ENCODE measurements around the gene DUSP6. TPM values are rescaled to one million over a fixed set of nuclear protein-coding genes. Genes with fewer than 3 reads are reported as not detected.

The DUSP6 gene
- total RNA-seq, 2 experiments from 2014 or later: 170 to 171 TPM

DNA sequence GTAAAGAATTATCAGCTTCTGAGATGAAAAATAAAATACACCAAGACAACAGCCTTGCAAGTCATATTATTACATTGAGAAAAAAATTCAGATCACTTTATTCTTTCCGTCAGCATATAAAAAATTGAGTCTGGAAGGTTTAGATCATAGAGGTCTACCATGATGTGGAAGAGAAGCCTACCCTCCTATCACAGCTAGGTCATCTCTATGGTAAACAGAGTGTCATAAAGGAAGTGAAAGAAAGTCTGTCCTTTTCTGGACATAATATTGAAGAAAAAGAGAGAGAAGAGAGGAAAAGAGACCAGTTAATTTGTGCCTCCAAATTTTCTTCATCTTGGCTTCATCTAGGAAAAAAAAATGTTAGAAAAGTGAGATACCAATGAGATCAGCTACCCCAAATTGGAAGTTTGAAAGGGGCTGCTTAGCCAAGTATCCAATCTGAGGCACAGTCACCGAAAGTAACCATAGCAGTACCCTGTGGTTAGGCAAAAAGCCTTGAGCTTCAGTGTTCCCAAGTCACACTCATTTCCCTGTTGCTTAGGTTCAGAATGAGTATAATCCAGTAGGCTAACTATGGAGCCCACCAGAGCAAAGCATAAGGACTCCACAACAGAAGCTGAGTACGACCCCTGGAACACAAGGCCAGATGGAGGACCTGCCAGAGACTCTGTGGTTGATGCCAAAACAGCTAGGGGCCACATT, 38.1 kb downstream of the DUSP6 start:
- ChIA-PET POLR2A (interaction anchor here (1.7 kb wide), 1 partner anchor 70 kb away, joined by 6 read pairs; no protein-coding TSS in a partner anchor), CTCF (interaction anchor here (1.2 kb wide), 1 partner anchor 296 kb away, joined by 4 read pairs; no protein-coding TSS in a partner anchor)
- no peak for DNase-seq
- H3K27ac Mint-ChIP-seq: no peak overlapping the region
- H3K36me3 Mint-ChIP-seq (ENCODE audit: low read depth): peaks cover 1% of the 10 kb centered on the region
- no peaks in the 10 kb centered on the region for H3K27me3 Mint-ChIP-seq
- H3K4me1 Mint-ChIP-seq: peaks cover 22% of the 10 kb centered on the region
- no peaks in the 10 kb centered on the region for H3K9me3 Mint-ChIP-seq
- H3K4me3 Mint-ChIP-seq: no peak overlapping the region

DNA sequence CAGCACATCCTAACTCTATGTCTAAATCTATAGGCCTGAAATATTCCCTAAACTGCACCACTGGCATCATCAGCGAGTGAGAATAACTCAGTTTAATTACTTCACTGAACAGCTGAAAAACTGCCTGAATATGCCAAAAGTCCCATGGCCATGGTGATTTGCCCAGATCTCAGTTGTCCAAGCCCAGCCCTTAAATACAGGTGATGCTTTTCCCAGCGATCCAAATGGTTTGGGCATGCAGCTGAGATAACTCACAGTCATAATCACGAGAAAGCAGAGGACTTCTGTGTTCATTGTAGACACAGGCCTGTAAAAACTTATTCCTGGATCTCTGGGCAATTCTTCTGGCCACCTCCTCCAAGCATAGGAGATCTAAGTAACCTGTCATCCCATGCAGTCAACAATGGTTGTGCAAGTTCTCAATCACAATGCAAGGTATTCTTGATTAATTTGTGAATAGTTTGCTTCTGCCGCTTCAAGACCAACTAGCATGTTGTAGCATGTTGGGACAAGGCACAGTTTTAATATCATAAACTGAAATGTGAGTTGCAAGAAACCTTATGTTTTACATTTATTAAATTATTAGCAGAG, 40.5 kb downstream of the DUSP6 start:
- peaks cover 45% of the 10 kb centered on the region for H3K4me1 Mint-ChIP-seq

GRCh38 chr12:89309815-89310214, 42.5 kb downstream of the DUSP6 start:
- peaks cover 11% of the 10 kb centered on the region for H3K36me3 Mint-ChIP-seq (ENCODE audit: low read depth)
- CTCF ChIA-PET: no interaction called here
- no peak for DNase-seq
- H3K27ac Mint-ChIP-seq: no peak overlapping the region
- no peaks in the 10 kb centered on the region for H3K27me3 Mint-ChIP-seq
- H3K4me3 Mint-ChIP-seq: no peak overlapping the region
- H3K4me1 Mint-ChIP-seq: peaks cover 43% of the 10 kb centered on the region
- POLR2A ChIA-PET: no interaction called here
- no peaks in the 10 kb centered on the region for H3K9me3 Mint-ChIP-seq

More for the DNA sequence above, 40.5 kb downstream of the DUSP6 start:
- no peak for DNase-seq
- ChIA-PET CTCF (no interaction called here), POLR2A (no interaction called here)
- peaks cover 11% of the 10 kb centered on the region for H3K36me3 Mint-ChIP-seq (ENCODE audit: low read depth)
- no peak overlapping the region for H3K27ac Mint-ChIP-seq
- H3K4me3 Mint-ChIP-seq: no peak overlapping the region
- H3K9me3 Mint-ChIP-seq: no peaks in the 10 kb centered on the region
- H3K27me3 Mint-ChIP-seq: no peaks in the 10 kb centered on the region

GRCh38 chr12:89309440-89309802, 42.9 kb downstream of the DUSP6 start:
- POLR2A ChIA-PET: no interaction called here
- no peaks in the 10 kb centered on the region for H3K9me3 Mint-ChIP-seq
- no peaks in the 10 kb centered on the region for H3K27me3 Mint-ChIP-seq
- CTCF ChIA-PET: no interaction called here
- H3K4me1 Mint-ChIP-seq: peaks cover 43% of the 10 kb centered on the region
- no peak overlapping the region for H3K4me3 Mint-ChIP-seq
- peaks cover 11% of the 10 kb centered on the region for H3K36me3 Mint-ChIP-seq (ENCODE audit: low read depth)
- no peak overlapping the region for H3K27ac Mint-ChIP-seq
- no peak for DNase-seq

DNA sequence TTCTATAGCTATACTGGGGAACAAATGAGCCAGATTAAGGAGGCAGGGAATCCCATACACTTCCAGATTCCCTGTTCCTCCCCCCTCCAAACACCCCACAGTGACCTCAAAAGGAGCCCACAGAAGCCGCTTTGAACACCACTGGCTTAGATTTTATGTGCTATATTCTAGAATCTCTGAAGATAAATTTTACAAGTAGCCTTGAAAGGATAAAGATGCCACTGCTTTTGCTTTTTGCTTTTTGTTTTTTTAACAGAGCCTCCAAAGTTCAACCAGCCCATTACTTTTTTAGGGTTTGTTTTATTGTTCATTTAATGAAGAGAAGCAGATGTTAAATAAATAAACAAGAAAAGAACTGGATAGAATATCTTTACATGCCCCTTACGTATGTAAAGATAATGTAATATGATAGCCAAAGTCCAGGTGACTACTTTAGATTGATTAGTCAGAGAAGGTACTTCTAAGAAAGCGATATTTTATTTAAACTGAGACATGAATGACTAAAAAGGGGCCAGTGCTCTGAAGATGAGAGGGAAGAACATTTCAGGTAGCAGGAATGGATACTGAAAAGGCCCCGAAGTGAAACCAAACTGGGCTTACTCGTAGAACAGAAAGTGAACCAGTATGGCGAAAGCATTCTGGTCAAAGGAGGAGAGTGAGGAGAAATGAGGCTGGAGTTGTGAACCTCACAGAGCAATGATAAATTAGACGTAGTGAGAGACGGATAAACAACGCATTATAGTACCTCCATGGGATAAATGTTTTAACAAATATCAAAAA, 44.6 kb downstream of the DUSP6 start:
- peaks cover 34% of the 10 kb centered on the region for H3K4me1 Mint-ChIP-seq
- POLR2A ChIA-PET: no interaction called here
- H3K27me3 Mint-ChIP-seq: no peaks in the 10 kb centered on the region
- H3K4me3 Mint-ChIP-seq: peak overlapping the region; percentile 25
- DNase-seq: no peak
- H3K36me3 Mint-ChIP-seq (ENCODE audit: low read depth): peaks cover 11% of the 10 kb centered on the region
- H3K27ac Mint-ChIP-seq: peak overlapping the region; percentile 48
- no peaks in the 10 kb centered on the region for H3K9me3 Mint-ChIP-seq
- CTCF ChIA-PET: interaction anchor here (1.2 to 1.4 kb wide), 2 partner anchors 23 to 150 kb away, joined by 3 to 4 read pairs; no protein-coding TSS in a partner anchor

DNA sequence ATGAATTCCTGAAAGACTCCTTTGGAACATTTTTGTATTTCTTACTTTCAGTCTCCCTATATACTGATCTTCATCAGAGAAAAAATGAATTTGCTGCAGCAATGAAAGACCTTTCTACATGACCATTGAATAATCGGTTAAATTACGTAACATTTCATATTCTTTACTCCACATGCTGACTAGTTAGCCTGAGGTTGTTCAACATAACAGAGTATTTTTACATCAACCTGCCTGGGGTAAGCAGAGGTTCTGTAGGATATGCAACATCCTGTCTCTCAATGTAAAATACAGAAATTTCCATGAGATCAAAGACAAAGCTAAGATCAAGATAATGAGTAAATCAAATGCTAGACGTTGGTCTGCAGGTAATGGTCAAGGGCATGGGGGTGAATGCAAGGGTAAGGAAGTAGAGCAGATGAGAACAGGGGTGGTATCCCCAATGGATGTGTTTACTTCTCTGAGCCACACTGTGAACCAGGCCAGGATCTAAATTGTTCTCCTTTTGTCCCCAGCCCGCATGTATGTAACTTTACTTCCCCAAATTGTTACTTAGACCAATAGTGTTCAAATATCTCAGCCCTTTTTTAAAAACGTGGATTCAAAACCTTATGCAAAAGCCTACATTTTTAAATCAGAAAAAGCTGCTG, 45.4 kb downstream of the DUSP6 start:
- no peak for DNase-seq
- Mint-ChIP-seq H3K36me3 (ENCODE audit: low read depth) (peaks cover 11% of the 10 kb centered on the region), H3K9me3 (no peaks in the 10 kb centered on the region), H3K27ac (no peak overlapping the region), H3K4me1 (peaks cover 34% of the 10 kb centered on the region), H3K4me3 (no peak overlapping the region), H3K27me3 (no peaks in the 10 kb centered on the region)
- ChIA-PET POLR2A (interaction anchor here (1.7 kb wide), 1 partner anchor 39 kb away, joined by 4 read pairs; no protein-coding TSS in a partner anchor), CTCF (interaction anchor here (1.2 to 1.4 kb wide), 2 partner anchors 23 to 150 kb away, joined by 3 to 4 read pairs; no protein-coding TSS in a partner anchor)

GRCh38 chr12:89305373-89305772, 46.9 kb downstream of the DUSP6 start:
- CTCF ChIA-PET: no interaction called here
- POLR2A ChIA-PET: interaction anchor here (1.7 kb wide), 1 partner anchor 40 kb away, joined by 4 read pairs; no protein-coding TSS in a partner anchor
- no peaks in the 10 kb centered on the region for H3K9me3 Mint-ChIP-seq
- DNase-seq: no peak
- H3K4me1 Mint-ChIP-seq: peaks cover 34% of the 10 kb centered on the region
- H3K4me3 Mint-ChIP-seq: no peak overlapping the region
- H3K27ac Mint-ChIP-seq: no peak overlapping the region
- H3K27me3 Mint-ChIP-seq: no peaks in the 10 kb centered on the region
- H3K36me3 Mint-ChIP-seq (ENCODE audit: low read depth): peaks cover 11% of the 10 kb centered on the region

GRCh38 chr12:89299931-89300330, 52.4 kb downstream of the DUSP6 start:
- CTCF ChIA-PET: no interaction called here
- POLR2A ChIA-PET: no interaction called here
- H3K4me1 Mint-ChIP-seq: peaks cover 2% of the 10 kb centered on the region

GRCh38 chr12:89299417-89299816, 52.9 kb downstream of the DUSP6 start:
- H3K27me3 Mint-ChIP-seq: peaks cover 5% of the 10 kb centered on the region
- POLR2A ChIA-PET: no interaction called here
- peaks cover 10% of the 10 kb centered on the region for H3K36me3 Mint-ChIP-seq (ENCODE audit: low read depth)
- peaks cover 2% of the 10 kb centered on the region for H3K4me1 Mint-ChIP-seq
- DNase-seq: no peak
- H3K9me3 Mint-ChIP-seq: peaks cover 5% of the 10 kb centered on the region
- no peak overlapping the region for H3K27ac Mint-ChIP-seq
- CTCF ChIA-PET: interaction anchor here (0.7 kb wide), 1 partner anchor 1672 kb away, joined by 3 read pairs; no protein-coding TSS in a partner anchor
- H3K4me3 Mint-ChIP-seq: no peak overlapping the region

More at GRCh38 chr12:89299931-89300330, 52.4 kb downstream of the DUSP6 start:
- H3K27me3 Mint-ChIP-seq: peaks cover 5% of the 10 kb centered on the region
- peaks cover 9% of the 10 kb centered on the region for H3K36me3 Mint-ChIP-seq (ENCODE audit: low read depth)
- no peak for DNase-seq
- H3K9me3 Mint-ChIP-seq: peaks cover 5% of the 10 kb centered on the region
- no peak overlapping the region for H3K27ac Mint-ChIP-seq
- H3K4me3 Mint-ChIP-seq: no peak overlapping the region

Other genes starting within 250 kb of the DUSP6 start
- gene GALNT4, start 172.3 kb upstream of the DUSP6 start, total RNA-seq: 10 to 100 TPM; 21.5 to 23.3 TPM
- 10 to 100 TPM; 56.8 to 58.6 TPM for gene POC1B, start 173.5 kb upstream of the DUSP6 start, total RNA-seq

Measured in activated CD4-positive, alpha-beta memory T cell treated with anti-CD3 and anti-CD28 coated beads, Interleukin-2, amount 10 ng/mL, durations not matched to agents 7 days and 5 days (primary cell).